DND-41 (cell line): ENCODE results near the gene SLC8B1.

ENCODE experiments used
- ATAC-seq: fragments of 200-7000 bp; cut with Tn5 transposase; 3 replicates; pipeline ENCODE4 v1.9.1; 2021; ENCODE audit warnings: low read depth; ENCODE audit not compliant: insufficient read depth
- DNase-seq: peaks from one replicate; pipeline ENCODE4 v3.0.0-alpha.2; 2020
- H2AFZ ChIP-seq: 2 replicates; pipeline ENCODE4 v1.6.0; 2012; ENCODE audit warnings: low read depth, low read length
- H3K27ac ChIP-seq: 2 replicates; pipeline ENCODE4 v1.5.1; 2012; ENCODE audit warnings: low read length, inconsistent platforms
- H3K27me3 ChIP-seq: fragments of 200-600 bp; sonication (generic); 2 replicates; pipeline ENCODE4 v1.6.0; 2012; ENCODE audit warnings: low read length, mild to moderate bottlenecking, inconsistent platforms; ENCODE audit not compliant: insufficient read depth, poor library complexity
- H3K36me3 ChIP-seq: 2 replicates; pipeline ENCODE4 v1.5.1; 2012; ENCODE audit warnings: low read length, inconsistent platforms; ENCODE audit not compliant: insufficient read depth
- H3K4me1 ChIP-seq: 2 replicates; pipeline ENCODE4 v1.5.1; 2012; ENCODE audit warnings: mild to moderate bottlenecking, low read length; ENCODE audit not compliant: insufficient read depth
- H3K4me2 ChIP-seq: 2 replicates; pipeline ENCODE4 v1.6.0; 2012; ENCODE audit warnings: mild to moderate bottlenecking, moderate library complexity, low read length, inconsistent platforms; ENCODE audit not compliant: insufficient read depth
- H3K4me3 ChIP-seq, 2 experiments: fragments of 200-600 bp in 1 of 2; shearing (Covaris generic) in 1 of 2; 2 replicates each; pipeline ENCODE4 v1.5.1; 2012 to 2016; ENCODE audit warnings: inconsistent platforms in 2 of 2, low read length in 2 of 2, mild to moderate bottlenecking in 2 of 2, low read depth in 1 of 2, moderate library complexity in 1 of 2
- H3K79me2 ChIP-seq: 2 replicates; pipeline ENCODE4 v1.6.0; 2012; ENCODE audit warnings: low read length, inconsistent platforms; ENCODE audit not compliant: insufficient read depth
- H3K9ac ChIP-seq: 2 replicates; pipeline ENCODE4 v1.6.0; 2012; ENCODE audit warnings: low read depth, mild to moderate bottlenecking, inconsistent platforms, low read length, moderate library complexity
- H3K9me3 ChIP-seq: 2 replicates; pipeline ENCODE4 v1.5.1; 2012; ENCODE audit warnings: low read length, moderate library complexity, mild to moderate bottlenecking, inconsistent platforms; ENCODE audit not compliant: insufficient read depth, severe bottlenecking
- H4K20me1 ChIP-seq: 2 replicates; pipeline ENCODE4 v1.6.0; 2012; ENCODE audit warnings: low read length; ENCODE audit not compliant: insufficient read depth
- CTCF ChIP-seq: IDR thresholded peaks from 2 replicates; pipeline ENCODE4 v1.5.1; 2012; ENCODE audit warnings: borderline replicate concordance, low read length, moderate library complexity, mild to moderate bottlenecking; ENCODE audit not compliant: poor library complexity, severe bottlenecking; ENCODE audit errors: extremely low read depth
- EZH2 ChIP-seq: IDR thresholded peaks from 3 replicates; pipeline ENCODE4 v1.6.1; 2012; ENCODE audit warnings: borderline replicate concordance, low read depth, mild to moderate bottlenecking, moderate library complexity, low read length, inconsistent platforms; ENCODE audit not compliant: severe bottlenecking

SLC8B1 gene

GRCh38 chr12:113361574-113362370 is 26.9 kb upstream of the SLC8B1 start:
- Histone ChIP-seq H3K4me2 (no peak overlapping the region), H3K4me3 (no peak overlapping the region), H2AFZ (no peak overlapping the region), H3K79me2 (no peaks in the 10 kb centered on the region), H3K9ac (no peak overlapping the region), H3K27ac (no peak overlapping the region), H3K4me1 (peaks cover 23% of the 10 kb centered on the region), H3K9me3 (no peaks in the 10 kb centered on the region), H3K36me3 (no peaks in the 10 kb centered on the region), H3K27me3 (no peaks in the 10 kb centered on the region), H4K20me1 (no peaks in the 10 kb centered on the region)
- TF ChIP-seq EZH2 = no peak
- TF ChIP-seq CTCF = no peak
- ATAC-seq (no peak), DNase-seq (no peak)

GRCh38 chr12:113359939-113360748 is 25.2 kb upstream of the SLC8B1 start:
- no peak overlapping the region for H3K9ac ChIP-seq
- no peak overlapping the region for H3K27ac ChIP-seq
- H3K36me3 ChIP-seq = no peaks in the 10 kb centered on the region
- H3K4me2 ChIP-seq = peak overlapping the region; percentile 77; the same call in 1 of the 2 replicates
- H3K9me3 ChIP-seq = no peaks in the 10 kb centered on the region
- TF ChIP-seq EZH2 (no peak), CTCF (no peak)
- H2AFZ ChIP-seq = no peak overlapping the region
- no peaks in the 10 kb centered on the region for H3K27me3 ChIP-seq
- H3K4me3 ChIP-seq = no peak overlapping the region
- no peaks in the 10 kb centered on the region for H3K79me2 ChIP-seq
- no peaks in the 10 kb centered on the region for H4K20me1 ChIP-seq
- peaks cover 23% of the 10 kb centered on the region for H3K4me1 ChIP-seq
- ATAC-seq (no peak), DNase-seq (no peak)

- ATAC-seq (no peak), DNase-seq (no peak)
- Histone ChIP-seq H3K4me3 (peak overlapping the region in 1 of 2 experiments; percentile 58; a peak in 2 of 4 replicates), H4K20me1 (no peaks in the 10 kb centered on the region), H3K4me2 (peak overlapping the region; percentile 77), H3K27ac (peak overlapping the region; percentile 9; the same call in 1 of the 2 replicates), H3K36me3 (no peaks in the 10 kb centered on the region), H2AFZ (peak overlapping the region; percentile 63; the same call in 1 of the 2 replicates), H3K9ac (peak overlapping the region; percentile 49; the same call in 1 of the 2 replicates), H3K9me3 (no peaks in the 10 kb centered on the region), H3K4me1 (peaks cover 23% of the 10 kb centered on the region), H3K27me3 (no peaks in the 10 kb centered on the region), H3K79me2 (no peaks in the 10 kb centered on the region)
- TF ChIP-seq CTCF (no peak), EZH2 (no peak)
These were observed 24.4 kb upstream of the SLC8B1 start for GRCh38 chr12:113359133-113359938.
